NCI-H748 (cell line): ENCODE results near the gene TCF25.
"Not testable (repeated sequence)": the region's sequence is repeated elsewhere in the genome, so short reads cannot be mapped to it uniquely, and the experiment has no call there.

Source experiments
- DNase-seq: peaks from one replicate; lab custom pipeline; 2025; ENCODE audit not compliant: unreplicated experiment; lab: John Stamatoyannopoulos, UW

Gene TCF25

DNA sequence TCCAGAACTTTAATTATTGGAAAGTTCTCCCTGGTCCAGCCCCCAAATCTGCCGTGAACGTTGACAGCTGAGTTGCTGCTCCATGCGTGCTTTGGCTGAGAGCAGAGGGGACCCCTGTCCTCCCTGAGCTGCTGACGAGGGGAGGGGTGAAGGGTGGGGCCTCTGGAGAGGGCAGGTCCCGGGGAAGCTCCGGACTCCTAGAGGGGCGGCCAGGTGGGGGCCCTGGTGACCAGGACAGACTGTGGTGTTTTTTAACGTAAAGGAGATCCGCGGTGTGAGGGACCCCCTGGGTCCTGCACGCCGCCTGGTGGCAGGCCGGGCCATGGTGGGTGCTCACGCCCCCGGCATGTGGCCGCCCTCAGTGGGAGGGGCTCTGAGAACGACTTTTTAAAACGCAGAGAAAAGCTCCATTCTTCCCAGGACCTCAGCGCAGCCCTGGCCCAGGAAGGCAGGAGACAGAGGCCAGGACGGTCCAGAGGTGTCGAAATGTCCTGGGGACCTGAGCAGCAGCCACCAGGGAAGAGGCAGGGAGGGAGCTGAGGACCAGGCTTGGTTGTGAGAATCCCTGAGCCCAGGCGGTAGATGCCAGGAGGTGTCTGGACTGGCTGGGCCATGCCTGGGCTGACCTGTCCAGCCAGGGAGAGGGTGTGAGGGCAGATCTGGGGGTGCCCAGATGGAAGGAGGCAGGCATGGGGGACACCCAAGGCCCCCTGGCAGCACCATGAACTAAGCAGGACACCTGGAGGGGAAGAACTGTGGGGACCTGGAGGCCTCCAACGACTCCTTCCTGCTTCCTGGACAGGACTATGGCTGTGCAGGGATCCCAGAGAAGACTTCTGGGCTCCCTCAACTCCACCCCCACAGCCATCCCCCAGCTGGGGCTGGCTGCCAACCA is 45.3 kb downstream of the TCF25 start, which contains the start of gene MC1R:
Gene MC1R (plus strand): TSS at position 410 of the 895 bp plus-strand sequence. CDS start 397 bp downstream, at position 807.
- DNase-seq, result peak; percentile 43

DNA sequence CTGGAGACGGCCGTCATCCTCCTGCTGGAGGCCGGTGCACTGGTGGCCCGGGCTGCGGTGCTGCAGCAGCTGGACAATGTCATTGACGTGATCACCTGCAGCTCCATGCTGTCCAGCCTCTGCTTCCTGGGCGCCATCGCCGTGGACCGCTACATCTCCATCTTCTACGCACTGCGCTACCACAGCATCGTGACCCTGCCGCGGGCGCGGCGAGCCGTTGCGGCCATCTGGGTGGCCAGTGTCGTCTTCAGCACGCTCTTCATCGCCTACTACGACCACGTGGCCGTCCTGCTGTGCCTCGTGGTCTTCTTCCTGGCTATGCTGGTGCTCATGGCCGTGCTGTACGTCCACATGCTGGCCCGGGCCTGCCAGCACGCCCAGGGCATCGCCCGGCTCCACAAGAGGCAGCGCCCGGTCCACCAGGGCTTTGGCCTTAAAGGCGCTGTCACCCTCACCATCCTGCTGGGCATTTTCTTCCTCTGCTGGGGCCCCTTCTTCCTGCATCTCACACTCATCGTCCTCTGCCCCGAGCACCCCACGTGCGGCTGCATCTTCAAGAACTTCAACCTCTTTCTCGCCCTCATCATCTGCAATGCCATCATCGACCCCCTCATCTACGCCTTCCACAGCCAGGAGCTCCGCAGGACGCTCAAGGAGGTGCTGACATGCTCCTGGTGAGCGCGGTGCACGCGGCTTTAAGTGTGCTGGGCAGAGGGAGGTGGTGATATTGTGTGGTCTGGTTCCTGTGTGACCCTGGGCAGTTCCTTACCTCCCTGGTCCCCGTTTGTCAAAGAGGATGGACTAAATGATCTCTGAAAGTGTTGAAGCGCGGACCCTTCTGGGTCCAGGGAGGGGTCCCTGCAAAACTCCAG is 46.4 kb downstream of the TCF25 start:
- no peak for DNase-seq

DNA sequence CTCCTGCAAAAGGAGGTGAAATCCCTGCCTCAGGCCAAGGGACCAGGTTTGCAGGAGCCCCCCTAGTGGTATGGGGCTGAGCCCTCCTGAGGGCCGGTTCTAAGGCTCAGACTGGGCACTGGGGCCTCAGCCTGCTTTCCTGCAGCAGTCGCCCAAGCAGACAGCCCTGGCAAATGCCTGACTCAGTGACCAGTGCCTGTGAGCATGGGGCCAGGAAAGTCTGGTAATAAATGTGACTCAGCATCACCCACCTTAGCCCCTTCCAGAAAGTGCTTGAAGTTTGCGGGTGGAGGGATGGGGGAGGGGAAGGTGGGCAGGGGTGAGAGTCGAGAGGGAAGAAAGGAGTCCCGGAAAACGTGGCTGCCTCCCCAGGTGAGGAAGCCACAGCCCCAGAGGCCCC is 47.3 kb downstream of the TCF25 start:
- DNase-seq, result no peak

DNA sequence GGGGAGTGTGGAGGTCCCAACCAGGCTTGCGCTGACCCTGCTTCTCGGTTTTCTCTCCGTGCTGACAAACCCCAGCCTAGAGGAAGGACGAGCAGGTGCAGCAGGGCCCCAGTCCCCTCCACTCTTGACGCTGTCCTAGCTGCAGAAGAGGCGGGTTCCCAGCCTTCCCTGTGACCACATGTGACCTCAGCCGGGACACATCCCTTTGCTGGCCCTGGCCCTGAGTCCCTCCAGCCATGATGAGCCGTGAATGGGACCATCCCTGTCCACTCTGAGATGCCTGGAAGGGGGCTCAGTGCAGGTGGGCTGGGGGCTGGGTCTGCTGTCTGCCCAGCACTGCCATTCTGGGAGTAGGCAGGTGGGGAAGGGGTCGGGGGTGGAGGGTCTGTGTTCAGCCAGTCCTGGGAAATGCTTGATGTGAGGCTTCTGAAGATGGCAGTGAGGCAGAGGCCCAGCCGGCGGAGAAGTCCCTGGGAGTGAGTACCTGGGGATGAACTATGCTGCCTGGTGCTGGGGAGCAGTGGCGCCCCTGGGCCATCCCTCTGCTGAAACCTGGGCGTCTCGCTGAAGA is 47.8 kb downstream of the TCF25 start:
- no peak for DNase-seq

DNA sequence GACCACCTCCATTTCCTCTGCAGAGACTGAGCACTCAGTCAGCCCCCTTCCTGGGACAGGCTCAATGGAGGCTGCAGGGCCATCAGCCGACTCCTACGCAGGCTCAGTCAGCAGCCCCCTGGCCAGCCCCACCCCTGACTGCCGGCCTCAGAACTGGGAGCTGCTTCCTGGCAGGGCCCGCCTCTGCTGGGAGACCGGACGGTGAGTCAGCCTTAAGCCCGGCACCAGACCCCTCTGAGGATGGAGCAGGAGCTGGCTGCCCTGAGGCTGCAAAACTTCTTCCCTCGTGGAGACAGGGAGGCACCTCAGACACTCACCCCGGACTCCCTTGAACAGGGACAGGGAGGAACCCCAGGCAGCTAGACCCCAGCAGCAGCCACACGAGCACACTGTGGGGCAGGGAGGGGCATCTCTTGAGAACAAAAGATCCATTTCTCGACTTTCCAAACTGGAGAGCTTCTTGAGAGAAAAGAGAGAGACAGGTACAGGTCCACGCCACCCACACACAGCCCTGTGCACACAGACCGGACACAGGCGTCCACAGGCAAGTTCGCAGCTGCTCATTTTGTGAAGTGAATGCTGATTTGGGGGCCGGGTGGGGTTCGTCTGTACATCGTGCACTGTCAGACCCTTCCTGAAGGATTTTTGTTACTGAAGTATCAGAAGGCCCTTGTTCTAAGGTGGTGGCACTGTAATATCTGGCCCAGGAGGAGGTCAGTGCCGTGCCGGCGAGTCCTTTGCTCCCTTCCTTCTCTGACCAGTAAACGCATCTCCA is 48.5 kb downstream of the TCF25 start:
- peak; percentile 29 for DNase-seq

DNA sequence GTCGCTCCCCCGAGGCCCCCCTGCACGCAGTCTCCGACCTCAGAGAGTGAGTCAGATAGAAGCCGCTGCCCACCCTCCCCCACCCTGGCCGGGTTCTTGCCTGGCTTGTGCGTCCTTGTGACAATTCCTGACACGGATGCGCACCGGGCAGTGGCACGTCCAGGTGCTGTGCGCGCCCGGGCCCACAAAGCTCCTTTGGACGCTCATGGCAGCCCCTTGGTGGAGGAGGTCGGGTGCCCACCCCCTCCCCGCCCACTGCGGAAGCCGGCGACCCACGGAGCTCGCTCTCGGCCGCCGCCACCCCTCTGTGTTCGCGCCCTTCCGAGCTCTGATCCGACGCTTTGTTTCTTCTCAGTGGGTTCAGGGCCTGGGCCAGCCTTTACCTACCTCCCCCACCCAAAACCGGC is 49.1 kb downstream of the TCF25 start:
- DNase-seq, result peak; percentile 65

DNA sequence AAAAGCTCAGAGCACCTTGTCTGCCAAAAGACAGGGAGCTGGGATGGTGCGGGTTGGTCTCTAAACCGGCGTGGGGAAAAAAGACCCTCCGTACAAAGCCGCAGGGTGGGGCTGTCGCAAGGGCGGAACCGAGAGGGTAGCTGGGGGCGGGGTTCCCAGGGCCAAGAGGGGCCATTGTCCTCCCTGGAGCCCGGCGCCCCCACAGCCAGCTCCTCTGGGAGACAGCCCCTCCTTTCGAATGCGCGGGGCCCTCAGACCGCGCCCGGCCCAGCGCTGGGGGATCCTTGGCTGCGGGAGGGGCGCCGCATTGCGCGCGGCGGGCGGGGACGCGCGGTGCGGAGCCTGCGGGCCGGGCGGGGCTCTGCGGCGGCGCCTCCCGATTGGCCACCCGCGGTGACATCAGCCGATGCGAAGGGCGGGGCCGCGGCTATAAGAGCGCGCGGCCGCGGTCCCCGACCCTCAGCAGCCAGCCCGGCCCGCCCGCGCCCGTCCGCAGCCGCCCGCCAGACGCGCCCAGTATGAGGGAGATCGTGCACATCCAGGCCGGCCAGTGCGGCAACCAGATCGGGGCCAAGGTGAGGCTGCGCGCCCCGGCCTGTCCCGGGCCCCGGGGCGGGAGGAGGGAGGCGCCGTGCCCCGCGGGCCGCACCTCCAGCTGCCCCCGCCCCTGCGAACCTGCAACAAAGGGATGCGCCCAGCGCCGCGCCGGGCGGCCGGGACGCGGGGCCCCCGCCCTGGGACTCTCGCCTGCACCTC is 49.7 kb downstream of the TCF25 start, which contains the start of gene TUBB3:
Gene TUBB3 (plus strand): TSS at position 459 of the 756 bp plus-strand sequence. CDS start 60 bp downstream, at position 519.
- peak; percentile 86 for DNase-seq

DNA sequence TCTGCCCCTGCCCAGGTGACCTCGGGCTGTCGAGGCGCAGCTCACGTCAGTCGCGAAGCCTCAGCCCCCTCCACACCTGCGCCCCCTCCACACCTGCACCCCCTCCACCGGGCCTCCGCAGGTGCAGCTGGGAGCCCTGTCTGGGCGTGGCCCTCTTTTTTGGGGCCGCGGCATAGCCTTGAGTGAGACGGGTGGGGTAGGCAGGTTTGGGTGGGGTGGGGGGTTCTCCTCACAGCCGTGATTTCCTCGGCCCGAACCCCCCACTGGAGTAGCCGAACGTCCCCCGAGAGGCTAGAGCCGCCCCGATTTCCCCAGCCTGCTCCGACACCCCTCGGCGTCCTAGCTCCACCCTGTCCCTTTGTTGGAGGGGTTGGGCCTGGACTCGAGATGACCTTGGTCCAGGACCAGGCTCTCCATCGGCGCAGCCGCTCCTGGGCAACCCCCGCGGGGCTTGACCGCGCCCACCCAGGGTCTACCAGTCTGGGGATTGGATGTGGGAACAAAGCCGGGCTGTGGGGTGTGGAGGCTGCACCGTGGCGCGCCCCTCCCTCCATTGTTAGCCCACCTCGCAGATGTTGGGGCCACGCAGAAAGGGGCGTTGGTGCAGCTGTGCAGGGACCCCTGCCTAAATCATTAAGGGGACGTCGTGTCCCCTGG is 50.4 kb downstream of the TCF25 start:
- peak; percentile 89 for DNase-seq

DNA sequence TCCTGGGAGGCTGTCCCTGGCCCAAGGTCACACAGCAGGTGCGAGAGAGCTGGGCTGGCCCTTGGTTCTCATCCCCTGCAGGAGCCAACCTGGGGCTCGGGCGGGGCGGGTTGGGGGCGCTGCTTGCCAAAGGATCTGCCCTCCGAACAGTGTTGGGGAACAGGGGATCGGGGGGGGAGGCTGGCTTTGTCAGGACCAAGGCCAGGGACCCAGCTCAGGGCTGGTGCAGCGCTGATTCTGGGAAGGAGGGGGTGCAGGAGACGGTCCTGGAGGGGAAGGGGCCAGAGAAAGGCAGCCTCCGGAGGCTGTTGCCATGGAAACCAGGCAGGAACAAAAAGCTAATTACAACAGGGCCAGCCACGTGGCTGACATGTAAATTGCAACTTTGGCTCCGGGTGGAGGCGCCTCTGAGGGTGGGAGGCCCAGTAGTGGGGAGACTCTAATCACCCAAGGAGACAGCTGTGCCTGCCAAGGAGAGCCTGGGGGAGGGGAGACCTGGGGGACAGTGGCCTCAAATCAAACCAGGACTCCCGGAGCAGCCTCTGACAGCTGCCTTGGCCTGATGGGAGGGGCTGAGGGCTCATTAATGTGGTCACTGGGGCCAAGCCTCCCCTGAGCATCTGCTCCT is 51.0 kb downstream of the TCF25 start:
- peak; percentile 77 for DNase-seq

DNA sequence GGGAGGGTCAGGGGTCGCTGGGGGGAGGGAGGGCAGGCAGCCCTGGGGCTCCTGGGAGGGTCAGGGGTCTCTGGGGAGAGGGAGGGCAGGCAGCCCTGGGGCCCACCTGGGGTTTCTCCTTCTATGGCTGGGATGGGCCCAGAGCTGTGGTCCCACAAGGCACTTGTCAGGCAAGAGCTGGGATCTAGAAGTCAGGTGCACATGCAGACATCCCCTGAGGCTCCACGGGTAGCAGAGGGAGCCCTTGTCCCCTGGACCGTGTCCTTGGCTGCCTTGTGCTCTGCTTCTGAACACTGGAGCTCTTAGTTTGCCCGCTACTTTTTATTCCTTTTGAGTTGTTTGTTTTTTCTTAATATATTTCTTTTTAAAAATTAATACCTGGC is 51.5 kb downstream of the TCF25 start:
- no peak for DNase-seq

DNA sequence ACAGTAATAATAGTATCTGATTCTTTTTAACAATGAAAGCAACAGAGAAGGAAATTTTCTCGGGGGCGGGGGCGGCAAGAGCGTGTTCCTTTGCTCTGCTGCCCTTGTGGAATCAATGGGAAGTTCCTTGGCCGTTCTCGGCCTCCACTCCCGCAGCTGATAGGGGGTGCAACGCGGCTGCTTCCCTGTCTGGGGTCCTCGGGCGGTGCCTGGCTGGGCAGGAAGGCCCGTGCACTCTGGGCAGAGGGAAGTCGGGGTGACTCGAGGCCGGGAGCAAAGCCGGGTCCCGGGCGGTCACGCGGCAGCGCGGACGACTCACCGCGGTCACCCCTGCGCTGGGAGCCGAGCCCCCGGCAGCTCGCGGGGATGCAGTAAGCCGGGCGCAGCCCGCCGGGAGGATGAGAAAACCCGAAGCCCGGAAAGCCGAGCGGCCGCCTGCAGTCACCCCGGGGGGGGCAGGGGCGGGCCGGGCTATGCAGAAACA is 52.2 kb downstream of the TCF25 start:
- no peak for DNase-seq

DNA sequence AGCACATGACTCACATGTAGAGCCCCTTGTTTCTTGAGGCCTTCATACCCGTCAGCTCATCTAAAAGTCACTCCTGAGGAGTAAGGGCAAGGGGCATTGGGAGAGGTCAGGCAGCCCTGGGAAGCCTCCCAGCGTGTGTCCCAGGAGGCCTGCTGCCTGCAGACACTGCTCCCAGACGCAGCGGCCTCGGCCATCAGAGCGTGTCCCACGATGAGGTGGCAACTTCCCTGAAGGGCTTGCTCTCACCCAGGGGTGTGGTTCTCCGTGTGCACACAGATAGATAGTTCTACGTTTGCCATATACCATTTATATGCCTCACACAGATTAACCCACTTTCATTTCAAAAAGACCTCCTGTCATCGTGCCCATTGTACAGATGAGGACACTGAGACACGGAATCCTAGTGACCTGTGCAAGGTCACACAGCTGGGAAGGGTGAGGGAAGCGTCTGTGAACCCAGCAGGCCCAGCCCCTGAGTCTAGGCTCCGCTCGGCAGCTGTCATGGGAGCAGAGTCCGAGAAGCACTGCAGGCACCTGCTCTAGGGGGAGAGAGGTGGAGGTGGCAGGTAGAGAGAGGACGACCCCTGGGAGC is 58.0 kb downstream of the TCF25 start:
- DNase-seq, result no peak

DNA sequence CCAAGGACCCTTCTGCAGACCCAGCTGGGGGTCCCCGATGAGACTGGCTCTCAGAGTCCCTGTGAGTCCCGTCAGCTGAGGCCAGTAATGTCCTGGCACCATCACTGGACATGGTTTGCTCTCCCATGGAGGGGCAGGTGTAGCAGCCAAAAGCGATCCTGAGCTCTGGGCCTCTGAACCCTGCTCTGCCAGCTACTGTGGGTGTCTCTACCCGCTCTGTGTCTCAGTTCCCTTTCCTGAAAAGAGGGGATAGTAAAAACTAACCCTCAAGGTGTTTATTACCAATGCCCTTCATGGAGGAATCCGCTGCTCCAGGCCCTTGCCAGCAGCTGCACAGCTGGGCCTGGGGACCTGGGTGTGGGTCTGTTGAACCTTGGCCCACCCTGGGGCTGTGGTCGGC is 58.6 kb downstream of the TCF25 start:
- DNase-seq, result no peak

DNA sequence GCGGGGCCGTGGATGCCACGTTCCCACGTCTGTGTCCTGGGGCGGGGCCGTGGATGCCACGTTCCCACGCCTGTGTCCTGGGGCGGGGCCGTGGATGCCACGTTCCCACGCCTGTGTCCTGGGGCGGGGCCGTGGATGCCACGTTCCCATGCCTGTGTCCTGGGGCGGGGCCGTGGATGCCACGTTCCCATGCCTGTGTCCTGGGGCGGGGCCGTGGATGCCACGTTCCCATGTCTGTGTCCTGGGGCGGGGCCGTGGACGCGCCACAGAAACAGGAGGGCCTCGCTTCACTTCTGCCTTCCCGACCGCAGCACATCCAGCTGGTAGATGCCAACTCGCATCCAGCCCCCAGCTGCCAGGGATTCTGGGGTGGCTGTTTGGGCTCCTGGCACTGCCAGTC is 60.6 kb downstream of the TCF25 start:
- DNase-seq, result not testable (repeated sequence)

DNA sequence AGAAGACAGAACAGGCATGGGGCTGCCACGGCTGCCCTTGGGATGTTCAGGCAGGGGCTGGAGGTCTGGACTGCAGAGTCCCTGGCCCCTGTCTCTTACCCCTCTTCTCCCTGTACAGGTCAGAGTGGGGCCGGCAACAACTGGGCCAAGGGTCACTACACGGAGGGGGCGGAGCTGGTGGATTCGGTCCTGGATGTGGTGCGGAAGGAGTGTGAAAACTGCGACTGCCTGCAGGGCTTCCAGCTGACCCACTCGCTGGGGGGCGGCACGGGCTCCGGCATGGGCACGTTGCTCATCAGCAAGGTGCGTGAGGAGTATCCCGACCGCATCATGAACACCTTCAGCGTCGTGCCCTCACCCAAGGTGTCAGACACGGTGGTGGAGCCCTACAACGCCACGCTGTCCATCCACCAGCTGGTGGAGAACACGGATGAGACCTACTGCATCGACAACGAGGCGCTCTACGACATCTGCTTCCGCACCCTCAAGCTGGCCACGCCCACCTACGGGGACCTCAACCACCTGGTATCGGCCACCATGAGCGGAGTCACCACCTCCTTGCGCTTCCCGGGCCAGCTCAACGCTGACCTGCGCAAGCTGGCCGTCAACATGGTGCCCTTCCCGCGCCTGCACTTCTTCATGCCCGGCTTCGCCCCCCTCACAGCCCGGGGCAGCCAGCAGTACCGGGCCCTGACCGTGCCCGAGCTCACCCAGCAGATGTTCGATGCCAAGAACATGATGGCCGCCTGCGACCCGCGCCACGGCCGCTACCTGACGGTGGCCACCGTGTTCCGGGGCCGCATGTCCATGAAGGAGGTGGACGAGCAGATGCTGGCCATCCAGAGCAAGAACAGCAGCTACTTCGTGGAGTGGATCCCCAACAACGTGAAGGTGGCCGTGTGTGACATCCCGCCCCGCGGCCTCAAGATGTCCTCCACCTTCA is 61.5 kb downstream of the TCF25 start:
- DNase-seq, result no peak

DNA sequence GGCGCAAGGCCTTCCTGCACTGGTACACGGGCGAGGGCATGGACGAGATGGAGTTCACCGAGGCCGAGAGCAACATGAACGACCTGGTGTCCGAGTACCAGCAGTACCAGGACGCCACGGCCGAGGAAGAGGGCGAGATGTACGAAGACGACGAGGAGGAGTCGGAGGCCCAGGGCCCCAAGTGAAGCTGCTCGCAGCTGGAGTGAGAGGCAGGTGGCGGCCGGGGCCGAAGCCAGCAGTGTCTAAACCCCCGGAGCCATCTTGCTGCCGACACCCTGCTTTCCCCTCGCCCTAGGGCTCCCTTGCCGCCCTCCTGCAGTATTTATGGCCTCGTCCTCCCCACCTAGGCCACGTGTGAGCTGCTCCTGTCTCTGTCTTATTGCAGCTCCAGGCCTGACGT is 62.2 kb downstream of the TCF25 start:
- DNase-seq, result not testable (repeated sequence)

DNA sequence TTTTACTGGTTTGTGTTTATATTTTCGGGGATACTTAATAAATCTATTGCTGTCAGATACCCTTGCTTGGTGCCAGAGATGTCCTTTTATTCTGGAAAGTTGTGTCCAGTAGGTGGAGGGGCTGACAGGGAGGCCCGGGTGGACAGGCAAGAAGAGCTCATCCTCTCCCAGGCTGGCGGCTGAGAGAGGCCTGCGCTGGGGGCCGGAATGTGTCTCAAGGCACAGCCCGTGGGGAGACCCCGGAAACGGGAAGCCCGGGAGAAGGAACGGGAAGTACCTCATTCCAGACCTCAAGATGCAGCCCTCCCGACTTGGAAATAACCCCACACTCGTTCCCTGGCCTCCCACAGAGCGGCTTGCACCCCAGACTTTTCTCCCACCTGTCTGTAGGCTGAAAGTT is 62.6 kb downstream of the TCF25 start:
- DNase-seq, result no peak
